NCI-H2107 treated with DMSO at 0.1 percent for 48 hours (cell line): Measurements from ENCODE around the gene STX16.
"Not testable (repeated sequence)": the region's sequence is repeated elsewhere in the genome, so short reads cannot be mapped to it uniquely, and the experiment has no call there.

Experiments
- DNase-seq: peaks from one replicate; lab custom pipeline; 2025; ENCODE audit not compliant: unreplicated experiment; lab: John Stamatoyannopoulos, UW

STX16 gene

GRCh38 chr20:58719971-58720371 lies 68.9 kb downstream of the STX16 start:
- no peak for DNase-seq

GRCh38 chr20:58720890-58721289 lies 69.8 kb downstream of the STX16 start:
- no peak for DNase-seq

- no peak for DNase-seq
These were observed 71.1 kb downstream of the STX16 start for GRCh38 chr20:58721951-58722778.

- no peak for DNase-seq
These were observed 72.0 kb downstream of the STX16 start for GRCh38 chr20:58722877-58723627.

GRCh38 chr20:58723628-58723984 lies 72.5 kb downstream of the STX16 start:
- no peak for DNase-seq

- DNase-seq, result not testable (repeated sequence)
These were observed 75.1 kb downstream of the STX16 start for GRCh38 chr20:58726156-58726555.
